ENCODE measurements around the gene STARD13.

The STARD13 gene

DNA sequence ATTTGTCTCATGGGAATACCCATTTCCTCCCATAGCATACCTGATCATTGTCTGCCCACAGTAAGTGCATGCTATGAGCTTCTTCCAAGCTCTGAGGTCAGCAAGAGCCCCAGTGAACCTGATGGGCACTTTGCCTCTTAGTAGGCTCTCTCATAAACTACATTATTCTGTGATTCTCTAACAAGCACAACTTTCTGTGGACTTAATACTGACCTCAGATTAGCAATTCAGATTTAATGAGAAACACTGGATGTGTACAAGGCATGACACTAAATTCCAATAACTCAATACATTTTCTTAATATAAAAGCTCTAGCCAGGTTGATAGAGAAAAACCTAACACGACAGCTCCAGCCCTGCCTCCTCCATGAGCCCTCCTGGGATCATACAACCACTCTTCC lies 23.3 kb upstream of the STARD13 start:
- DNase-seq, result no peak

DNA sequence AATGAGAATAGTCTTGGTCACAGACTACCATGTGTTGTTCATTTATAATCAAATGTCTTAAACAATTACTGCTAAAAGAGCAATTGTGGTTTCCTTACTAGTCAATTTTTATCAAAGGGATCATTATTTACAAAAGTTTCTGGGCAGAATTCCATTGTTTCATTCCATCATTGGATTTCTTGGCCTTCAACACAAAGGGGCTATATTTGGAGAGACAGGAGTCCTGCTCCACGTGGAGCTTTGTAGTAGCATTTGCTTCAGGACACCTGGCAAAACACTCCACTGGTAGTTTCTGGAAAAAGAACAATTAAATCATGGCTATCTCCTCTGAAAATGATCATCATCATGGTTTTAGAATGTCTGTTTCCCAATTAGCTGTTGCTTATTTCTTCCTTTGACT lies 22.3 kb upstream of the STARD13 start:
- no peak for DNase-seq

DNA sequence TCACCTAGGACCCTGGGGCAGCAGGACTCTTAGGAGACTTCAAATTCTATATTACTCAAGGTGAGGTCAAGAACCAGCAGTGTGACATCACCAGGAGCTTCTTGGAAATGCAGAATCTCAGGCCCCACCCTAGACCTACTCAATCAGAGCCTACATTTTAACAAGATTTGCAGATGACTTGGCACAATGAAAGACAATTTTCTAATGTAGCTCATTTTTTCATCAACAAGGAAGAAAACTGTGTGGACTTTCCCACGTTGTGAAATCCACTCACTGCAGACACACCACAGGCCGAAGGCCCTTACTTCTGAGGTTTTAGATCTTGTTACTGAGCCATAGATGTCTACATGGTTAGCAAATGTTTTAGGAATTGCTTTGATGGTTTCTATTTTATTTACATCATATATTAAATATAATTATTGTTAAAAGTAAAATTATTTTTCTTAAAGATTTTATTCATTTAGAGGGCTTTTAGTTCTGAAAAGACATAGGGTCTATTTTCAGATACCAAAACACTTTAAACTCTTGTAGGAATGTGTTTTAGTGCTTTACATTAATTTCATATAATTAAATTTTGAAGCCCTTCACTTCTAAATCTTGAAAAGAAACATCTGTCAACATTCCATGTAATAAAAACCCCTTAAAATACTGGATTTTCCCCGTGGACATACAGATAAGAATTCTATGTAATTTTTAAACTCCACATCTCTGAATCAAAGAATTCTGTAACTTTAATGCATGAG lies 18.5 kb upstream of the STARD13 start:
- DNase-seq, result no peak

DNA sequence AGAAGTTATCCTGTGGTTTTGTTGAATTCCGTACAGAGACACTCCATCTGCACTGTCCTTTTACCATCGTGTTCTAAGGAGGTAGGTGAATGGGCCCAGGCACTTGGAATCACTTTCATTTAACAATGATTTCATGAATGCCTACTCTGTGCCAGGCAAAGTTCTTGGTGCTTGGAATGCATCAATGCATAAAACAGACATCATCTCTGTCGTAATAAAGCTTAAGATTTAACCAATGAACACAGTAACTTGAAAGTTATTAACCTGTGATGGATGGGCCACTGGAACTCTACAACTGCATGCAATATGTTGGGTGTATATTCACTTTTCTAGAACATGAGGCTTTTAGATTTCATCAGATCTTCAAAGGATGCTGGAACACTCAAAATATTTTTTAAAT lies 14.1 kb upstream of the STARD13 start:
- no peak for DNase-seq

DNA sequence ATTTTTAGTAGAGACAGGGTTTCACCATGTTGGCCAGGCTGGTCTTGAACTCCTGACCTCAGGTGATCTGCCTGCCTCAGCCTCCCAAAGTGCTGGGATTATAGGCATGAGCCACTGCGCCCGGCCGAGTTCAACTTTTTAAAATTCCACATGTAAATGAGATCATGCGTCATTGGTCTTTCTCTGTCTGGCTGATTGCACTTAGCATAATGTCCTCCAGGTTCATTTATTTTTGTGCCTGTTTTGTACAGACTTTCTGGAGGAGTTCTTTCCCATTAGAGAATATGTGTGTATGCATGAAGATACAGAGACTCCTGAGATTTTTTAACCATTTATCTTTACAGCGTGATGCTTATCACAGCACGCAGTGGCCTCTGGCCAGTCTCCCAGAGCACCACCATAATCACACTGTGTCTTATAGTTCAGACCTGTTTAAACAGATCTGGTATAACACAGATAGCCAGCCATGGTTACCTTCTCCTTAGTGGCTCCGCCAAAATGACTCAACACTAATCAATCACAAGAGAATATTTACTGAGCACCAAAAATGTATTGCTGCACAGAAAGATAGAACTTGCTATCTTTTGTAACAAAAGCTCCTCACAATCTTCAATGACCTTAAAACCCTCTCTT lies 11.4 kb upstream of the STARD13 start:
- no peak for DNase-seq

DNA sequence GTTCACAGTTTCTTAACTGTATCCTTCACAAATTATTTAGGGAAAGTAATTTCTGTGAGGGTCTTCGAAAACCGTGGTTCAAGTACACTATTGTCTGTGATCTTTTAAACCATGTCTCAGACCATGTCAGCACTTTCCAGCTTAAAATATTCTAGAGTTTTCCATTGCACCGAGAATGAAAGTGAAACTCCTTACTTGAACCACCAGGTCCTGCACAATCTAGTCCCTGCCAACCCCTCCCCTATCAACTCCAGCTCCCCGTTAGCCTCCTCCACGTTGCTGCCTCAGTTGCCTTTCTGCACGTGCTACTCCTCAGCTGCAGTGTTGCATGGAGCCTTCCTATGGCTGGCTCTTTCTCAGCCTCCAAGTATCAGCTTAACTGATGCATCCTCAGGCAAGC lies 7.2 kb upstream of the STARD13 start:
- no peak for DNase-seq

DNA sequence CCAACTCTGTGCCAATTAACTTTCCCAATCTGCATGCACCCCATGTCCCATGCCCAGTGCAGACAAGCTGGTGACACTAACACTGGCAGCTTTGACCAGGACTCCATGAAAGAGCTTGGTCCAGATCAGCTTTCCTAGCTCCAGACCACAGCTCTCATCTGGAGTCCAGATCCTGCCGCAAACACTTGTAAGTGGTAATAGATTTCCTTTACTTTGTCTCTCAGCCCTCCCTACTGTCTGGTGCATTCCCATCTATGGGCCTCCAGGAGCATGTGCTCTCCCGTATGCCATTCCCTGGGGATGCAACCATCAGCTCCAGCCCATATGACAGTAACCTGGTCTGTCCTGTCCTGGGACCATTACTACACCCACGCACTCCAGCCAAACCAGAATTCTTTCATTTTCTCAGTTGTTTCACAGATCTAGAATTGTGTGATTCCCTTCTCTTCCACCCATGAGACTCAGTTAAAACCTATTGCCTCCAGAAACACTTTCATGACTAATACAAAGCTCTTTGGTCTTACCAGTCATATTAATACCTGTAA lies 4.9 kb upstream of the STARD13 start:
- DNase-seq, result no peak

DNA sequence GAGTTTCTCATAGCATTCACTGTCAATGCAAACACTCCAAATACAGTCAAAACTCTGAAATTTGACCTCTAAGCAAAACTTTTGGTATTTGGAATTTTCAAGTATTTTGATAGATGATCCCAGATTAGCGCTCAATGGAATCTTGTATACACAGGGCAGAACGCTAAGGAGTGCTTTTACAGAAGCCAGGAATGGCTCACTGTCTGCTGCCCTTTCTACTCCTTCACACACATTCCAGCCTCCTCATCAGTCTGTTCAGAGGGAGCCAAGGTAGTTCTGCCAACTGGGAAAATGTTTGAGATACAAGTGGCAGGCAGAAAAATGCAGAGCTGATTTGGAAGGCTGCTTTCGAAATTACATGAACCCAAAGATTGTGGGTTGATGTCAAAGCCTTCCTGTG lies 4.4 kb upstream of the STARD13 start:
- DNase-seq, result no peak

DNA sequence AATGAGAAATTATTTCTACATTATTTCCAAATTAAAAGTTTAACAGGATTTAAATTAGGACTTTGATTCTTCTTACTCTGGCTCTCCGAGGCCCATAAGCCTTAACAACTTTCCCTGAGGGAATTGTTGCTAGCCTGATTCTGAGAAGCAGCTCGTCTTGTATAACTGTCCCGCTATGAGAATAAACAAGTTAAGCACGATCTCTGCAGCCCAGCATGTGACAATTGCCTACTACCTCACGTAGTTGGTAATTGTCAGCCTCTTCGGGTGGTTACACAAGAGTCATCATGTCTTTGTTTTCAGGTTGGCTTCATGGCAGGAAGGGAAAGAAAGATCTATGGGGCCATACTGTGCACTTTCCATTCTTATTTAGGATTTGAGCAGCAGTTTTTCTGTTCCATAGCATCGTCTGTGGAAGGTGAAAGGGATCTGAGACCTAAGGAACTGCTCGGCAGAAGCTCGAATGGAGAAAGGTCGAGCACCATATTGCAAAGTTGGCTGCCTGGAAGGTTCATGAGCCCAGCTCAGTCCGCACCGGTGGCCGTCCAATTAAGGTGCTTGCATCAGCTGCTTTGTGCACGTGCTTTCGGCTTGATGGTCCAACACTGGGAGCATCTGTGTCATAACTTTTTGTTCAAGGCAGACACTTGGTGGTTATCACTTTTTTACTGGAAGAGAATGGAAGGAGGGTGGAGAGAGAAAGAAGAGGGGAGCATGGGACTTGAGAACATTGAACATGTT lies 1.8 kb upstream of the STARD13 start:
- DNase-seq, result no peak

DNA sequence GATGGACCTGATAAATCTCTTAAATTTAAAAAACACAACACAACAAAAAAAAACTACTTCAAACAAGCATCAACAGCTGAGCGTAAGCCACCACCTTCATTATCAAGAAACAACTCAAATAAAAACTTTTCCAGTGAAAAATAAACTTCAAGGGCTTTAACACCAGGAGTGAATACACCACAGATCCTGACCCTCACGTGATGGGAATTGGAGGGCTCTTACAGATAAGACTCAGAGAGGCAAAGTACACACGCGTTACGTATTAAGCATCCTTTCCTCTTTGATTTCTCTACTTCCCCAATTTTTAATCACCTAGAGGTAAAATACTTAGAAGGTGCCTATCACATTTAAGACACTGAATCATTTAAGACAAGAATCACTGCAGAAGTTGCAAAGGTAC lies 573 bp upstream of the STARD13 start:
- no peak for DNase-seq

DNA sequence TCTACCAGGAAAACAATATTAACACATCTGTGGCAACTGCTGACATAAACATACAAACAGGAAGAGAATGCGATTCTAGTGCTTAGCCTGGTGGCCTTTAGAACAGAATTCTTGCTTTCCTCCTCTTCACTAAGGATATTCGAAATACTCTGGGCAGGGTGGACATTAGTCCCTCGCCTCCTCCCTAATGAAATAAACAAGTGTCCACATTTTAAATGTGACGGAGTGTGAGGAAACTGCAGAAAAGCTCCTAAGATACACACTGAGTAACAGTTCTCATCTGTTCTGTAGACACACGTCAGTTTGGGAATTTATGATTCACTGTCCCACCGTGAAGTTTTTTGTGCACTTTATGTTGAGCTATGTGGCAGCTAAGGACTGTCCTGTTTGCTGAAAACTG lies 639 bp downstream of the STARD13 start:
- no peak for DNase-seq

DNA sequence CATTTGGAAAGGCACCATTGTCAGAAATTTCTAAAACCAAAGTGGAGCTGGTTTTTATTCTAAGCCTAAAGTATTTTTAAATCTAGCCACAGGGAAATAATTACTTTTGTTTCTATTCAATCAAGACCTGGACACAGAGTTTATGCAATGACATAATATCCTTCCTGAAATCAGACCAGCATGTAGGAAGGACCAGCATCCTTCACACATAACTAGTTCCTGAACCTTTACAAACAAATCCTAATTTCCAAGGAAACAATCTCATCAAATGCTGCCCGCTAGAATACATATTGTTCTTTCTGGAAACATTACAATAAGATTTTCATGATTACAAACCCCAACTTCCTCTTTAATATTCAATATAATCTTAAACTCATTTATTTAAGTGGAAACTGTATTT lies 1.5 kb downstream of the STARD13 start:
- DNase-seq, result no peak

DNA sequence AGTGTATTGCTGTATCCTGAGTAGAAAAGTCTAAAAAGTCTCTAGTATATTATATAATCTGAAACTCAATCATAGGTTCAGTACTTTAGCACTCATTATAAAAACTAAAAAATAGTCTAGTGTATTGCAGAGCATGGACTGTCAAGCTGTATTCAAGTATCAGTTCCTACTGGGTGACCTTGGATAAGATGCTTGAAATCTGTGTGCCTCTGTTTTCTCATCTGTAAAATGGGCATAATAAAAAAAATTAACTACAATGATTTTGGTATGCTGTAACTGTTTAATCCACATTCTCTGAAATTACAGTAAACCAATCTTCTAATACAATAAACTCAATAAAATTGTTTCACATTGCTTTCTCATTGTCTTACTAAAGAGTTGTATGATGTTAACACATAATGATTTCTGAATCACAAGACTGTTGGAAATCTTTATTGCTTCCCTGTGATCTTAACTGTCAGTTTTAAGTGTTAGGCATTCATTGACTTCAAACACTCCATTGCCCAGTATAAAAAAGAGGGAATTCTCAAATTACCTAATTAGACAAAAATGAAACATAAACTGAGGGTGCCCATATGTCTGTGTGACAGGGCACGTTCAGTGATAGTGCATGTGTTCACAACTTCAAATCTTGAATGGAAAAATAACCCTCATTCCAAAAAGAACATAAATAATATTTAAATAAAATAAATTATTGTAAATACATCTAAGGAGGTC lies 2.2 kb downstream of the STARD13 start:
- DNase-seq, result peak; percentile 37

DNA sequence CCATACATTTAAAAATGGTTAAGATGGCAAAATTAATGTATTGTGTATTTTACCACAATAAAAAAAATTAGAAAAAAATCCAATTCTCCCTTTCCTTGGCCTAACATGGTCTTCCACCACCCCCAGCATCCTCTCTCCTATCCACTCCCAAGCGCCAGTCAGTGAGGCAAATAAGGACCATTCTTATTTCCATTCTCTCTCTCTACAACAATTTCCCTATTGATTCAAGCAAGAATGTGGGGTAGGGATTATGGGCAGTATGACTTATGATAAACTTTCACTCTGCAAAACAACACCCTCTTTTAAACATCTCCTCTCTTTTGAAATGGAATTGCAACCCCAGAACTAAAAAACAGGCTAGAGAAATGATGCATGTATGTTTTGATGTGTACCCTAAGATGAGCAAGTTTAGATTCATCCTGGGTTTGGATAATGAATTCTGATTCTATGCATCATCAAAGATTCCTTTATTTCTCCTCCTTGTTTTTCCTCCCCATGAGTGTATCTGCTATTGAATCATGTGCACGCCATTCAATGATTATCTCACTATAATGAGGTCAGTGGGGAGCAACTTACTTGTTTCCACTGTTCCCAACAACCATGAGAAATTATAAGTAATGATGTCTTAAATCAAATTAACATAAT lies 3.5 kb downstream of the STARD13 start:
- no peak for DNase-seq

DNA sequence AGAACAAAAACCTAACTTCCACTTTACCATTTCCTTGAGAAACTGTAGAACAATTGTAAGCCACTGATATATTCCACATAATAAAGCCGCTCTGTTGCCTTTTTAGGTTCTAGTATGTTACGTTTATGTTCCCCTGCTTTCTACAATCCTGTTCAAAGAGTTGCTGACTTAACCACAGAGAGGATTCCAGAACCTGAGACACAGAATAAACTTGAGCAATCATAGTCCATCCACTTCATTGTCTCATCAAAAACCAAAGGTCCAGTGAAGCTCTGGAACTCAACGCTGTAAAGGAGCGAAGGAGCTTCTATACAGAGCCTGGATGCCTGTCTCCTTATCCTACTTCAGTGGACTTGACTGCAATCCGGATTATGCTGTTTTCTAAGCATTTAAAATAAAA lies 4.6 kb downstream of the STARD13 start:
- no peak for DNase-seq

DNA sequence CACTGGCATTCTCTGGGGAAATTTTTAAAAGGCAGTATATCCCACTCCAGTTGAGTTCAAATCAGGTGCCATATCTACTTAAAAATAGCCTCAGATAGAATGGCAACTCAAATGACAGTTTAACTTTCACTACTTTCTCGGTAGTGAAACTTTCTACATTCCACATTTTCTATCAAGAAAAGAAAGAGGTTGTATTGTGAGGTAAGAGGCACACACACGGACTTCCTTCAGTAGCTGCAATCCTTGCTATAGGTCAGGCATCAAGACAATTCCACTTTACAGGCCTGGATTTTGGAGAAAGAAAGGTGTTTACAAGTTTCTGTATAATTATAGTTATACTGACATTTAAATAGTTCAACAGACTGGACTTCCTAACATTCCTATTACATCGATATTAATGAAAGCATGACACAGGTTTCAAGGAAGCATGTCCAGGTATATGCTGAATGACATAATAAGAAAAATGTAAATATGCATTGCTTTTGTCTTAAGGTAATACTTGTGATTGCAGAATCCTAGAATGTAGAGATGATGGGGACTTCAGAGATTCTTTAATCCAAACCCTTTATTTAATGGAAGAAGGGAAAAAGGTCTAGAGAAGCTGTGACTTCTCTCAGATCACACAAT lies 5.2 kb downstream of the STARD13 start:
- no peak for DNase-seq

DNA sequence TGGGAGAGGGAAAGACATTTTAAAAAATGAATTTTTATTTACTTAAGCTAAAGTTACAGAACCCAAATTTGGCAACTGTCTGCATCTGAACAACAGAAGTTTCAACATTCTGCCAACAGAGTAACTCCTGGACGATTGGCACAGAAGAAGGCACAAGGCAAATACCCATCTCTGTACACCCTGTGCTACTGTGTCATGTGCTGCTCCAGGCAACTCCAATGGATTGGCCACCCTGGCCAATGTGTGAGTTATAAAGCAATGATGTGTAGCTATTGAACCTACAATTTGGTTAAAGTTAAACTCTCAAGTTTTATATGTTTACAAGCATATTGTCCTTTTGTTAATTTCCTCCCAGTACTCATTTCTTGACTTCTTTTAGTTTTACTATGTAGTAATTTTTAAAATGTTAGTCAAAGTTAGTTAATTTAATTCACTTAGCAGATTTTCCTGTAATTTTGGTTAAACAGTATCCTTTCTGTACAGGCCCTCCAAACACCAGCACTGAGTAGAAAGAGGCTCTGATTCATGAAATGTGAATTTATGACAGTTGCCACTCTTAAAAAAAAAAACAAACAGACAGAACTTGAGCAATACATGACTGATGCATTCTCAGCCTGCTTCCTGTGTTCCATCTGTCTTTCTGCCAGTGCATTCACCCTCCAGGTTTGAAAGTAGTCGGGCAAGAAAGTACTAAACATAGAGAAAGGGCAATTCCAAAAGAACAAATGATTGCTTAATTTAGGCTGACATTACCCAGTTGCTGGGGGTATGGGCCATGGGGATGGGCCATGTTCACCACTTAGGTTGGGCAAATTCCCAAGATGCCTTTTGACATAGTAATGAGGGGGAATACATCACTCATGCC lies 5.9 kb downstream of the STARD13 start:
- peak; percentile 90 for DNase-seq

DNA sequence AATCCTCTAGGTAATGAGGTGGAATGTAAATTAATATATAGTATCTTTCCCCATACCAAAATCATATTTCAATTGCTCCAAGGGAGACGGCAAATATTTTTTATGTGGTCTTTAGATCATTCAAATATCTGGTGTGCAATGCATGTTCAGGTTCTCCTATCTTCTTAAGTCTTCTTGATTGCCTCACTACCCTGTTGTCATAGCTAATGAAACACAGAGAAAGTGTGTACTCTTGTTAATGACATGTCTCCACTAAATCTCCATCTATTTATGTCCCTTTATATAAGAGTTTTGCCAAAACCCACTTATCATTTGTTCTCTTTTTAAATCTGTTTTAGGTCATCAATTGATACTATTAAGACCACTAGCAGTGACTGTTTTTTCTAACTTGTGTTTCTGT lies 6.6 kb downstream of the STARD13 start:
- DNase-seq, result peak; percentile 48

DNA sequence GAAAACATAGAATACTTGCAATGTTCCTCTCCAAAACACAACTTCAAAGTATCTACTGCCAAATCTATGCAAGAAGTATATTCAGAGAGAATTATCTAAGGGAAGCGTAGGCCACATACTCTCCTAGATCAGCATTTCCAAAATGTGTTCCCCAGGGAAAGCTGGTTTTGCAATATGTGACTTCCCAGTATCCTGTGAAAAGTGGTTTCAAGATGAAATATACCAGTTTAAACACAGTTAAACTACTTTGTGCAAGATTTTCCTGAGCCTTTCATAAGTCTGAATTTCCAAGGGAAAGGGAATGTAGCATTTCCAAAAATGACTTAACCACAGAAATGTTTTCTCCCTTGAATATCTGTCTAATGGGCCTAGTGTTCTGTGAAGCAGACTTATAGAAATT lies 7.6 kb downstream of the STARD13 start:
- no peak for DNase-seq

DNA sequence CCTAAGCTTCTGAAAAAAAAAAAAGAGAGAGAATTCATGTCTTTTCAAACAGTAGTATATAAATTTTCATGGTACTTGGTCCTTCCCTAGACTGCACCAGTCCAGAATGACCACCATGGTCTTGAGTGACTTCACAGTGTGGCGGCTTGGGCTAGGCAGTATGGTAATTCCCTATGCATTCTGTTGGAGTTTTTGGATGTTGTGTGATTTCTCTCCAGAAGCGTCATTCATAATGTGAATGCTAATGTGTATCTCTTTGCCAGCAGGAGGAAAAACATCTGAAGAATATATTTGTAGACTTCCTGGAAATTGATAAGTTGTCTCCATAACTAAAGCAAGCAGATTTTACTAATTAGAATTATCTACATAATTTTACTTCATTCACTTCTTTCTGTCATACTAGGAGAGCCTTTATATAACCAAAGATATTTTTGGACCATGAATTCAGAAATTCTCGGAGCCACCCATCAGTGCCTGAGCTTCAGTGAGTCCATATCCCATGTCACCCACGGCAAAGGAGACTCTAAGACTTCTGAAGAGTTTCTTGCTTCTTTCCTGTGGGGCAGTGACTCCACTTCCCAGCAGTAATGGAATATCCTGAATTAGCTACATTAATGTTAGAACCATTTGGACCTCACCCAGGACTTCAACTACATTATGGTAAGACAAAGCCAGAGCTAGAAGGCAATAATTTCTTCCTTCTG lies 8.4 kb downstream of the STARD13 start:
- no peak for DNase-seq

DNA sequence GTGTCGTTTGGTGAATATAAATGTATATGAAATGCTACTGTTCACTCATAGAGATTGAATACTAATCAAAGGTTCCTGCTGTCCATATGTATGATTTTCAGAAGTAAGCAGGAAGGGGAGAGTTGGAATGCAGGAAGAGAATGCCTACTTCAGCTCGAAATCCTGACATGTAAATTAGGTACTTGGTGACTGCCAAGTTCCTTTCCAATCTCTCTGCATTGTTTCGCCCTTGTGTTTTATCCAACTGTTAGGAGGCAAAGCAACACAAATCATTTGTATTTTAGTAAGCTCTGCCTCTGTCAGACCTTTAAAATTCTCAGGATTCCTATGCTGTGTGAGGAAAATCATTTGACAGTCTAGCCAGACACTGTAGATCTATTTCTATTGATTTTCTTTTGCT lies 9.0 kb downstream of the STARD13 start:
- no peak for DNase-seq
